D341Med (cell line): ENCODE measurements around the gene DAAM2.

ENCODE experiments used
- DNase-seq: peaks from one replicate; pipeline ENCODE4 v3.0.0; 2012; ENCODE audit warnings: low spot score

Gene DAAM2

GRCh38 chr6:39787322-39787721, 4.9 kb upstream of the DAAM2 start:
- DNase-seq = no peak

- no peak for DNase-seq
These were observed 1.4 kb upstream of the DAAM2 start for GRCh38 chr6:39790772-39791171.

DNA sequence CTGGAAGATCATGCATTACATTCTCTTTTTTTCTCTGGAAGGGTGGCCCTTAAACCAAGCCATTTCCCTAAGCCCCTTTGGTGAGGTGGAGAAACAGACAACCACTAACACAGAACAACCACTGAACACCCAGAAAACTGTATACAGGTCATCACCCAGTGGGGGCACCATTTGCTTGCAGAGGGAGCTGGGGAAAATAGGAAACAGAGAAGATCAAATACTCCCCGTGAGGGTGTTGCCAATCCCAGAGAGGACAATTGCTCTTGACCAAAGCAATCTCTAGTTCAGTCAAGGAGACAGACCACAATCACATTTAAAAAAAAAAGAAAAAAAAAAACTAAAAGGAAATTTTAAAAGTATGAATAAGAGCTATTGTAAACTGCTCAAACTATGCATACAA, 865 bp upstream of the DAAM2 start:
- DNase-seq = no peak

DNA sequence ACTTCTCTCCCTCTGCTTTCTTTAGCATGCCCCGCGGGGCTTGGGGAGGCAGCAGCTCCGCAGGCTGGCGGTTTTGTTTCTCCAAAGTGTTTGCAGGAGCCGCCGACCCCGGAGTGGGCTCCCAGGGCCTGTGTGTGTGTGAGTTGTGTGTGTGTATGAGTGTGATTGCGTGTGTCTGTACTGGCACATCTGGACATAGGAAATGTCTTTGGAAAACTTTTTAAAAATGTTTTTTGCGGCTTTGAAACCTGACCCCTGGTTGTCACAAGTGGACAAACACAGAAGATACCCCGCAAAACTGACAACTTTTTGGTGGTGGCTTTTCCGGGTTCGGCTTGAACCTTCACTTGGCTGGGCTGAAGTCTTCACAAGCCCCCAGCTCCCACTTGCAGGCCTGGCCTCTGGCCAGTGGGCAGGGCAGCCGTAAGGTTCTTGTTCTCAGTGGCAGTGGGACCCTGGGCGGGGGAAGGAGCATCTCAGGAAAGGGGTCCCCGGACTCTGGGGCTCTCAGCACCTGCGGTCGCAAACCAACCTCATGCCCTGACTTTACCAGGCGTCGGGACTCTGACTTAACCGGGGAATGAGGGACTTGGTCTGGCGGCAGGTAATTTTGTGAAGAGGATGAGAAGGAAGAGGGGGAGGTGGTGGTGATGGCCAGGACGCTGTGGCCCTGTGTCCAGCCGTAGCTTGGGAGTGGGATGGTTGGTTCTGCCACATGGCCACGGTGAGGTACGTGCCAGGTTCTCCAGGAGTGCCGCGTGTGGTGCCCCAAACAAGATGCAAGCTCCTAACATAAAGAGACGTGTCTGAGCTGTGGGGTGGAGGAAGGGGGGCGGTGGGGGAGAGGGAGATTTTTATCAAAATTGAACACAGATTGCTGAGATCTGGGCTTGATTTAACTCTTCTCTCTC, 619 bp downstream of the DAAM2 start:
- DNase-seq = no peak

- no peak for DNase-seq
These were observed 1.3 kb downstream of the DAAM2 start for GRCh38 chr6:39793516-39793915.

- no peak for DNase-seq
These were observed 2.1 kb downstream of the DAAM2 start for GRCh38 chr6:39794231-39794630.

GRCh38 chr6:39797751-39798150, 5.6 kb downstream of the DAAM2 start:
- DNase-seq = no peak

DNA sequence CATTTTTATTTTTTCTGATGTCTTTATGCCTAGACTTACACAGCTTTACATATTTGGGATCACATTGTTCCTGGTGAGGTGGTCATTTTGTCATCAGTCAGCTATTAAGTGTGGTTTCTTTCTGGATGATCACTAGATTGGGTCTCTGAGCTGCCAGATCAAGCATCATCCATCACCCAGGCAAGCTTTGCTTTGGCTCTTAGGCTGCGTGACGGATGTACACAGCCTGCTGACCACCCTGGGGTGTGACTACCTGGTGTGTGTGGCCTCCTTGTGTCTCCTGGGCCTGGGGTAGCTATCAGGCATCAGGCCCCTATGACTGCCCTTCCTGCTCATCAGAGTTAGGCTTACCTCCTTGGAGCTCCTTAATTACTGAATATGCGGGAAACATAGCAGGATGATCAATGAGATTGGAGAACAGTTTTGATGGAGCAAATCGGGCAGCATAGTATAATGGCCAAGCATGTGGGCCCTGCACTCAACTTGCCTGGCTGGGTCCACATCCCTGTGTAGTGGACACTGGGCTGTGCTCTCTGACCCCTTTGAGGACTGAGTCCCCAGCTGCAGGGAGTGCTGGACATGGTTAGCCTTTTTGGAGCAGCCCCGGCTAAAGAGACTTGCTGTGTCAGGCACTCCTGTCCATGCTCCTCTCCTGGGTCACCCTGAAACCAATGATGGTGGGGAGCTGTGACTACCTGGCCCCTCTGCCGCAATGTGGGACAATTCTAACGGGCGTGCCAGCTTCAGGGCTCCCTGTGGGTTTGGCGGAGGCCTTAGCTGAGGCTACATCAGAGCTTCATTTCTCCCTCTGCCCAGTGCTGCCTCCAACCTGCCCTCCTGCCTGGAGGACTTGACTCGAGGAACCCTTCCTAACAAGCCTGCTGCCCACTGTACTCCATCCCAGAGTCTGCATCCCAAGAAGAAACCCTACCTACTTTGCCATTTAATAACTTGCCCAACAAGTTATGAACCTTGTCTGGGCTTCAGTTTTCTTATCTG, 8.2 kb downstream of the DAAM2 start:
- no peak for DNase-seq

DNA sequence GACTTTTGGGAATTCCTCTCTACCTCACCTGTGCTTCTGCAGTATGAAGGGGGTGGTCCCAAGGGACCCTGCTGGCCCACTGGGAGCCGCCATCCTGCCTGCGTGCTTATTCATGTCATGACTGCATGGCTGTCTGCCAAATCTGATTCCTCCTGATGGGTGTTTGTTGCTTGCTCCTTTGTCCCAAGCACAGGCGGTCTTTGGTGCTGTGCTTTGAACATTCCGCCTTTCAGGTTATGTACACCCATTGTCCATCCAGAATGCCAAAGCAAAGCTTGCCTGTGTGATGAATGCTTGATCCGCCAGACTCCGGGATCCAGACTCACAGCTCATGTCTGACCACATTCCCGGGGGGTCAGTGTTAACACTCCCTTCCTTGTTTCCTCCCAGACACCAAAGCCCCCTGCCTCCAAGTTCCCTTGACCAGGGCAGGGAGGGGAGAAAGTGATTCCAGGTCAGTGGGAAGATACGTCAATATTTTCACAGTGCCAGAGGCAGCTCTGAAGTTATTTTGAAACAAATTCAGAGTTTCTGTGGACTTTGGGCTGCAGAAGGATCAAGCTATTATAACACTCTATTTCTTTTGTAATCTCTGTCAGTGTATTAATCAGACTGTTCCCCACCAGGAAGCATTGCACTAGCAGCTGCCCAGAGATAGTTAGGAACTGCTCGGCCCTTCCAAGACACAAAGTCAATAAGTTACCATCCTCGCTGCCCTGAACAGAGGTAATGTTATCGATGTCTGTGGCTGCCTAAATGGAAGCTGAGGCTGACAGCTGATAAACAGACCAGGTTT, 9.5 kb downstream of the DAAM2 start:
- no peak for DNase-seq

DNA sequence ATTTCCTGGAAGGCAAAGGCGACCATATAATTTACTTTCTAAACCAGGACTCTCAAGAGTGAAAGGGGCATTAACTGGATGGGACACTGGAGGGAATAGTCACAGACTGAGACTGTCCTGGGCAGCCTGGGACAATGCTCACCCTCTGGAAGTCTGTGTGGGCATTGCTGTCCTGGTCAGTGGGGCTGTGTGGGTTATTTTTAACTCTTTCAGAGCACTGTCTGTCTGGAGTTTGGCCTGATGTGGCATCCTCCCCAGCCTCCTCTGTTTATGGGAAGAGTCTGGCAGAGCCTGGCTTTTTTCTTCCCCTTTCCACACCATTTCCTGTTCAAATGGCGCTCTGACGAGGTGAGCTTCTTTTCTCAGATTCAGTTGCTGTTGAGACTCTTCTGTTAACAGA, 11.7 kb downstream of the DAAM2 start:
- DNase-seq = no peak

- no peak for DNase-seq
These were observed 12.4 kb downstream of the DAAM2 start for GRCh38 chr6:39804466-39805065.

DNA sequence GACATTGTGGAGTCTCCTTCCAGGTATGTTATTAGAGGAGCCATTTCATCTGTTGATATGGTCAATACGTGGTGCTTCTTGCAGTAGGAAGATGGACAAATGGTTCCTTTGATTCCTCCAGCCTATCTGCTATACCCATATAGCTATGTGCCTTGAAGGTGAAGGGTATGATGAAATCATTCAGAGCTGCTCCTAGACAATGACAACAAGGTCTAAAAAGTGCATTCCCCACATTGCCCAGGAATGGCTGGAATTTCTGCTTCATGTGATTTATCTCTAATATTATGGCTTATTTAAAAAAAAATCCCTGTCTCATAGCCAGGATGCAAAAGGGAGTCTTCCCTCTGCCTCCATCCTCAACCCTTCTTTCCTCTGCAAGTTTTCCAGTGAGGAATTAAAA, 14.1 kb downstream of the DAAM2 start:
- DNase-seq = no peak

- DNase-seq = no peak
These were observed 16.2 kb downstream of the DAAM2 start for GRCh38 chr6:39808346-39808745.

GRCh38 chr6:39808964-39809363, 16.8 kb downstream of the DAAM2 start:
- no peak for DNase-seq

GRCh38 chr6:39811835-39812345, 19.7 kb downstream of the DAAM2 start:
- DNase-seq = no peak

GRCh38 chr6:39812496-39812852, 20.3 kb downstream of the DAAM2 start:
- DNase-seq = no peak

DNA sequence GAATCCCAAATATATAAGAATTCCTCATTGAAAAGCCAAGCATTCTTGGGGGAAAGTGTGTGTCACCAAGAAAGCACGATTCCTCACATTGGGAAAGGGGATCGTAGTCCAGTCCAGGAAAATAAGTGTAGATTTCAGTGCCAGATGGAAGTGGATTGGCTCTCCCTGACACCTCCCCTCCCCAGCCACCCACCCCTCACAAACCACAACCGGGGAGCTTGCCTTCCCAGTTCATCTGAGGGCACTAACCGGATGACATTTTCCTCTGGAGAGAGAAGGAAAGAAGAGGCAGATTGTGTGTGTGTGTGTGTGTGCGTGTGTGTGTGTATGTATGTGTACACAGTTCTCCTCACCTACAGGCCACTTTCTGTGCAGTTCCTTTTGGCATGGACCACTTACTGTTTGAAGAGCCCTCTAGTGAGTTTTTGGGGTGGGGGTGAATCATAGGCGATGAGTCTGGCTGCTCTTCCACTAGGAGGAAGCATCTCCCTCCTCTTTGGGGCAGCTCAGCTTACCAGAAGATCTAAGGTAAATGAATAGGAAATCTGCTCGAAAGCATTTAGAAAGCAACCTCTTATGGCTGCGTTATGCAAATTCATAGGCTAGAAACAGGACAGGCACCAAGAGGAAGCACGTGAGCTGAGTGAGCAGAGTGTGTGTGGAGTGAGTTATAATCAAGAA, 20.8 kb downstream of the DAAM2 start:
- DNase-seq = no peak

DNA sequence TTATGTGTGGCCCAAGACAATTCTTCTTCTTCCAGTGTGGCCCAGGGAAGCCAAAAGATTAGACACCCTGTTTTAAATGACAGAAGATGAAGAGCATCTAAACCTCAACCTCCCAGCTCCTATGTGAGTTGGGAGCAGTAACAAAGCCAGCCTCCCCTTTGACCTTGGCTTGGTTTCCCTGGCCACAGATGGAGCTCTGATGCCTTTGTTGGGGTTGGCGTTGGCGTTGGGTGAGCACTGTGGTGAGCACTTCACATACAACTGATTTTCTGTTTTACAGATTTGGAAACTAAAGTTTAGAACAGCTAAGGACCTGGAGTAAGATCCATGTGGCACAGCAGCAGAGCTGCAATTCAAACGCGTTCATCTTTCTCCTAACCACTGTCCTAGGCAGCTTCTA, 22.1 kb downstream of the DAAM2 start:
- DNase-seq = no peak

DNA sequence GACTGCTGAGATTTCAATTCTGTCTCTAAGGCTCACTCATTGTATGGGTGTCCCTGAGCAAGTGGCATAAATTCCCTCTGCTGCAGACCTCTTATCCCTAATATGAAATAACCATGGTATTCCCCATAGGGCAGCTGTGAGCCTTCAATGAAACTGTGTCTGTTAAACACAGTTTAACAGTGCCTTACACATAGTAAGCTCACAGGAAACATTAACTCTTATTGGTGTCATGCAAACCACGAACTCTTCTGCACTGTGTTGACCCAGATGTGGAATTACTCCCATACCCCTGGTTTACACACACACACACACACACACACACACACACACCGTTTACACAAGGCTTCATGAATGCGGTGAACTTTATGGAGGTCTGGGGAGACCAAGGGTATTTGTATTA, 23.2 kb downstream of the DAAM2 start:
- no peak for DNase-seq

DNA sequence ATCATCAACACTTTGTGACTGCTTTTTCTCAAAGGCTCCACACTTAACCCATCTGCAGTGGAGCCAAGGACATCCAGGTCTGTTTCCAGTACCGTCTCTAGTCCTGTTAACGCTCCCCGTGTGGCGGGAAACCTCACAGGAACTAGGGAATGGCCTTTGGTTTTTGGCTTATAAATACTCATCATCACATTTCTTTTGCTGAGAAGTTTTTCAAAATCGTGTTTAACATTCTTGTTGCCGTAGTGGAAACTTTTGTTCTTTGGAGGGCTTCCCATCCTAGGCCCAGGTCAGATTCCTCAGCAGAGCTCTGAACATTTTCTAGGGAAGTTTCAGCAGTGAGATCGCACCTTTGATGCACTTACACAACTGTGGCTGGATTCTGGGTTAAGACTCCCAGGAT, 24.6 kb downstream of the DAAM2 start:
- no peak for DNase-seq

GRCh38 chr6:39818695-39819094, 26.5 kb downstream of the DAAM2 start:
- DNase-seq = no peak
